GM12873 (cell line): ENCODE data around the gene GBP1.

Experiments used
- TF ChIP-seq, protein P1 (sequence below): IDR thresholded peaks from 2 replicates; pipeline ENCODE4 v1.5.1; 2012; ENCODE audit warnings: low read depth, mild to moderate bottlenecking, moderate library complexity, low read length, control low read depth; ENCODE audit not compliant: insufficient read depth; ENCODE audit errors: missing control alignments

The GBP1 gene

DNA sequence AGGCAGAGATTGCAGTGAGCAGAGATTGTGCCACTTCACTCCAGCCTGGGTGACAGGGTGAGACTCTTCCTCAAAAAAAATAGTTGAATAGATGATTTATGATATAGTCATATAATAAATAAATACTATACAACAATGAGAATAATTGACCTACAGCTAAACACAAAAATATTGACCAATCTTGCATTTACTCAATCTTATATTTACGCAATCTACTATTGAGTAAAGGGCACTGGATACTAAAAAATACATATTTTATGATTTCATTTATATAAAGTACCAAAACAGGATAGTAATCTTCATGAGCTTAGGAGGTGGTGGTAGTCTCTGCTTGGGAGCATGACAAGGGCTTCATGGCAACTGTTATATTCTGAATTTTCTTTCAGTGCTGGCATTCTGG lies 23.3 kb downstream of the GBP1 start:
- TF ChIP-seq, protein P1, sequence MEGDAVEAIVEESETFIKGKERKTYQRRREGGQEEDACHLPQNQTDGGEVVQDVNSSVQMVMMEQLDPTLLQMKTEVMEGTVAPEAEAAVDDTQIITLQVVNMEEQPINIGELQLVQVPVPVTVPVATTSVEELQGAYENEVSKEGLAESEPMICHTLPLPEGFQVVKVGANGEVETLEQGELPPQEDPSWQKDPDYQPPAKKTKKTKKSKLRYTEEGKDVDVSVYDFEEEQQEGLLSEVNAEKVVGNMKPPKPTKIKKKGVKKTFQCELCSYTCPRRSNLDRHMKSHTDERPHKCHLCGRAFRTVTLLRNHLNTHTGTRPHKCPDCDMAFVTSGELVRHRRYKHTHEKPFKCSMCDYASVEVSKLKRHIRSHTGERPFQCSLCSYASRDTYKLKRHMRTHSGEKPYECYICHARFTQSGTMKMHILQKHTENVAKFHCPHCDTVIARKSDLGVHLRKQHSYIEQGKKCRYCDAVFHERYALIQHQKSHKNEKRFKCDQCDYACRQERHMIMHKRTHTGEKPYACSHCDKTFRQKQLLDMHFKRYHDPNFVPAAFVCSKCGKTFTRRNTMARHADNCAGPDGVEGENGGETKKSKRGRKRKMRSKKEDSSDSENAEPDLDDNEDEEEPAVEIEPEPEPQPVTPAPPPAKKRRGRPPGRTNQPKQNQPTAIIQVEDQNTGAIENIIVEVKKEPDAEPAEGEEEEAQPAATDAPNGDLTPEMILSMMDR, result no peak

DNA sequence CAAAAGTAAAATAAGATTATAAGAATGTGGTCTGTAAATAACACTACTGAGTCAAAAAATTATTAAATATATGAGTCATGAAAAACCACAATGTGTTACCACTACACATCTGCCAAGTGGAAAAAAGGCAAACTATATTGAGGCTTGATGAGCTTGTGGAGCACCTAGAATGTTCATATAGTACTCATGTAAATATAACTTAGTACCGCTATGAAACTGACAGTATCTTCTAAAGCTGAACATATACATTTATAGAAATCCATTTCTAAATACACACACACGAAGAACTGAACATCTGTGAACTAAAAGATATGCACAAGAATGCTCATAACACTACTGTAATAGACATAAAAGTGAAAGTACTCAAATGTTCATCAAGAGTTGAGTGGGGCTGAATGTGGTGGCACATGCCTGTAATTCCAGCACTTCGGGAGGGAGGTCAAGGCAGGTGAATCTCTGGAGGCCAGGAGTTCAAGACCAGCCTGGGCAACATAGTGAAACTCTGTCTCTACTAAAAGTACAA lies 23.8 kb downstream of the GBP1 start:
- TF ChIP-seq, protein P1, result no peak

DNA sequence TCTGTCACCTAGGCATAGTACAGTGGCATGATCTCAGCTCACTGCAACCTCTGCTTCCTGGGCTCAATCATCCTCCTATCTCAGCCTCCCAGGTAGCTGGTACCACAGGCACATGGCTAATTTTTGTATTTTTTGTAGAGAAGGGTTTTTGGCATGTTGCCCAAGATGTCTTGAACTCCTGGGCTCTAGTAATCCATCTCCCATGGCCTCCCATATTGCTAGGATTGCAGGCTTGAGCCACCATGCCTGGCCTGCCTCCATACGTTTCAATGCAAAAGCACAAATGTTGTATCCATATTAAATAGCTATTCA lies 24.7 kb downstream of the GBP1 start:
- TF ChIP-seq, protein P1, result no peak

DNA sequence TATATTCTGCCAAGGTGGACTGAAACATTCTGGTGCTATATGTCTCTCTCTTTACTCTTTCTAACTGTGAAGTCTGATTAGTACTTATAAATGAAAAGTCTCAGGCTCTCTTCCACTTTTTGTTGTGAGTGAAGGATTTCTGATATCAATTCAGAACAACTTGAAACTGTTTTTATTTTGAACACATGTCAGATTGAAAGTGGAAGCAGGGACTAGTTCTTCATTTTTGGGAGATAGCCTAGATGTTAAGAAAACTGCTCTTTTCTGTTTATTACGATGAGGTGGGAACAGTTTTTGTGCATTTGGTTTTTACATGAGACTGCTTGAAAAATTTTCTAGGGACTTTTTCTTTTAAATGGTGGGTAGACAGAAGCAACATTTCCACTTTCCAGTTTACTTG lies 27.8 kb downstream of the GBP1 start:
- TF ChIP-seq, protein P1, result no peak

DNA sequence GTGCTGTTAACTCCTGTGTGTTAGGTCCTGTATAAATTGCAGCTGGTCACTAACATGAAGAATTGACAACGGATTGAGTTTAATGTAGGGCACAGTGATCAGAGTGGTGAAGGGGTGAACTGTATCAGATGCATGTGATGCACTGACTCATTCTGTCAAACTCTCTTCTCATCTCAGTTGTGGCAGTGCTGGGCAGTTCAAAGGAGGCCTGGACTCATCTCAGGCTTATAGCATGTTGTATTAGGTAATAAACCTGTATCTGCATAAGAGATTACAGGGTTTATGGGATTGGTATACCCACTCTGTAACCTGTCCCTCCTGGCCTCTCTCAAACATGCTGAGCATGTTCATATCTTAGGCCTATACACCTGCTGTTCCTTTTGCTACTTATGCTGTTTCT lies 29.9 kb downstream of the GBP1 start:
- TF ChIP-seq, protein P1, result no peak

DNA sequence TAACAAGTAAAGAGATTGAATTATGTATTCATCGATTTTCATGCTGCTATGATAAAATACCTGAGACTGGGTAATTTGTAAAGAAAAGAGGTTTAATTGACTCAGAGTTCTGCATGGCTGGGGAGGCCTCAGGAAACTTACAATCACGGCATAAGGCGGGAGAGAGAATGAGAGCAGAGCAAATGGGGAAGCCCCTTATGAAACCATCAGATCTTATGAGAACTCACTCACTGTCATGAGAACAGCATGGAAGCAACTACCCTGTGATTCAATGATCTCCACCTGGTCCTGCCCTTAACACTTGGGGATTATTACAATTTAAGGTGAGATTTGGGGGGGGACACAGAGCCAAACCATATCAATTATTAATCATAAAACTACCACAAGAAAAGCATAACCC lies 39.1 kb downstream of the GBP1 start:
- TF ChIP-seq, protein P1, result no peak

DNA sequence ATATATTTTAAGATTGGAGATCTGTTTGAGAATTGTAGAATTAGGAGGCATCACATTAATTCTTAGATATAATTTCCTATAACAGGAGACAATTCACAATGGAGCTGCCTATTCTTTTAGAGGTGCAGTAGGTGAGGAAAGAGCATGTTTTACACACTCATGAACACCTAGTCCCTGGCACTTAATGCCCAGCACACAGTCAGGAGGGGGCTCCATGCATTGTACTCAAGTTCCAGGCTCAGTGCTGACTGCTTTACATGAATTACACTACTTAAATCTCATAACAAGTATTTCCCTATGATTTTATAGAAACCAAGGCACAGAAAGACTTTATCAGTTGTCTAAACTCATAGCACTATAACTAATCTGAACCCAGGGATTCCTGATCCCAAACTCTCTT lies 42.0 kb downstream of the GBP1 start:
- TF ChIP-seq, protein P1, result no peak
